ENCODE data around the gene TCF15.

The TCF15 gene

GRCh38 chr20:625360-625932 lies 15.3 kb upstream of the TCF15 start:
- TF ChIP-seq, protein P1, sequence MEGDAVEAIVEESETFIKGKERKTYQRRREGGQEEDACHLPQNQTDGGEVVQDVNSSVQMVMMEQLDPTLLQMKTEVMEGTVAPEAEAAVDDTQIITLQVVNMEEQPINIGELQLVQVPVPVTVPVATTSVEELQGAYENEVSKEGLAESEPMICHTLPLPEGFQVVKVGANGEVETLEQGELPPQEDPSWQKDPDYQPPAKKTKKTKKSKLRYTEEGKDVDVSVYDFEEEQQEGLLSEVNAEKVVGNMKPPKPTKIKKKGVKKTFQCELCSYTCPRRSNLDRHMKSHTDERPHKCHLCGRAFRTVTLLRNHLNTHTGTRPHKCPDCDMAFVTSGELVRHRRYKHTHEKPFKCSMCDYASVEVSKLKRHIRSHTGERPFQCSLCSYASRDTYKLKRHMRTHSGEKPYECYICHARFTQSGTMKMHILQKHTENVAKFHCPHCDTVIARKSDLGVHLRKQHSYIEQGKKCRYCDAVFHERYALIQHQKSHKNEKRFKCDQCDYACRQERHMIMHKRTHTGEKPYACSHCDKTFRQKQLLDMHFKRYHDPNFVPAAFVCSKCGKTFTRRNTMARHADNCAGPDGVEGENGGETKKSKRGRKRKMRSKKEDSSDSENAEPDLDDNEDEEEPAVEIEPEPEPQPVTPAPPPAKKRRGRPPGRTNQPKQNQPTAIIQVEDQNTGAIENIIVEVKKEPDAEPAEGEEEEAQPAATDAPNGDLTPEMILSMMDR (IDR thresholded peaks at IDR 0.05), result no peak

DNA sequence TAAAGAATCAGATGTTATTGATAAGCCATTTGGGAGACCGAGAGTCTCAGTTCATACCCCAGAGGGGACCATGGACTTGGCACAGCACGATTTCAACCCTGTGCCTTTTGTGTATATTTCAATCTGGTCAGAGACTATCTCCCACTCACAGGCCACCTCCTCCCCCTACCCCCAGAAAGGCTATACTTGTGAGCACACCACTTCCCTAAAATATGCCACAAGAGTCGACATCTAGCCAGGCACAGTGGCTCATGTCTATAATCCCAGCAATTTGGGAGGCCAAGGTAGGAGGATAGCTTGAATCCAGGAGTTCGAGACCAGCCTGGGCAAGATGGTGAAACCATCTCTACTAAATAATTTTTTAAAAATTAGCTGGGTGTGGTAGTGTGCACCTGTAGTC lies 13.6 kb upstream of the TCF15 start:
- TF ChIP-seq, protein P1 (IDR thresholded peaks at IDR 0.05), result no peak

DNA sequence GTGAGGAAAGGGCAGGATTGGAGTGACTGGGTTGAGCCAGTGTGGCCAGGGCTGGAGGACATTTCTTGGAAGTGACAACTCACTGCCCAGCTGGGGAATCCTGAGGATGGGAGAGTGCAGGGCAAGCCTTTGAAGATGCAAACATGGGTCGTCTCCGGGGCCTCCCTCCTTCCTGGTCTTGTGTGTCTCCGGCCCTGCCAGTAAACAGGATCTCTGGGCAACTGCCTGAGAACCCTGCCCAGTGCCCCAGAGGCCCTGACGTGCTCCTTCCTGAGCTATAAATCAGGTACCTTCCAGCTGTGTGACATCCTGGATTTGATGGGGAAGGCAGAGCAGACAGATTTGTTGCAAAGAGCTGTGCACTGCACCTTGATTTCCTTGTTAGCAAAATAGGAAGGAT lies 12.9 kb upstream of the TCF15 start:
- TF ChIP-seq, protein P1 (IDR thresholded peaks at IDR 0.05), result no peak

- TF ChIP-seq, protein P1 (IDR thresholded peaks at IDR 0.05), result no peak
Observed at GRCh38 chr20:622161-622560, 12.1 kb upstream of the TCF15 start.

- TF ChIP-seq, protein P1 (IDR thresholded peaks at IDR 0.05), result no peak
Observed at GRCh38 chr20:621125-621756, 11.1 kb upstream of the TCF15 start.

DNA sequence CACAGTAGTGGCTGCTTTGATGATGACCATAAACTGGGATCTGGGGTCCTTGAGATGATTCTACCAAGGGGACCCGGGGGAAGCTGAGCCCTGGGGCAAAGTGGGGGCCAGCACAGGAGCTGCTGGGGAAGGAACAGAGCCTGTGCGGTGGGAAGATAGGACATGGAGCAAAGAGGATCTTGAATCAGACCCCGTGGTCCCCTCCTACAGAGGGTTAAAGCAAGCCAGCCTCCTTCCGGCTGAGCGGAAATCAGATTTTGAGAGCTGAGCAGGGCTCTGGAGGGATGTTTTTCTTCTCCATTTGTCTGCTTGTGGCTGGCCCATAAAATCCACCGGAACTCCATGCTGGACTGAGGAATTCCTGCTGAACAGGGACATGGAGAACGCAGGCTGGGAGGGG lies 10.1 kb upstream of the TCF15 start:
- TF ChIP-seq, protein P1 (IDR thresholded peaks at IDR 0.05), result no peak

- TF ChIP-seq, protein P1 (IDR thresholded peaks at IDR 0.05), result no peak
Observed at GRCh38 chr20:618980-619379, 8.9 kb upstream of the TCF15 start.

All from LNCAP (cell line).